Mucosa of descending colon (tissue), 3 donors: ENCODE data around the gene LENEP. TPM values are rescaled to one million over a fixed set of nuclear protein-coding genes. Genes with fewer than 3 reads are reported as not detected.

ENCODE experiments used
- ATAC-seq: fragments of 200-7000 bp; cut with Tn5 transposase; one replicate; pipeline ENCODE4 v1.9.1; 2020; ENCODE audit warnings: mild to moderate bottlenecking, moderate library complexity
- DNase-seq, 3 donors: peaks; one replicate each; pipeline ENCODE4 v3.0.0-alpha.2; 2020
- H3K36me3 ChIP-seq: fragments of 200-600 bp; one replicate; pipeline ENCODE4 v1.8.0; 2021; ENCODE audit warnings: low read depth, mild to moderate bottlenecking
- H3K4me1 ChIP-seq: fragments of 200-600 bp; one replicate; pipeline ENCODE4 v1.8.0; 2021; ENCODE audit warnings: low read depth, mild to moderate bottlenecking
- H3K4me3 ChIP-seq: fragments of 200-600 bp; one replicate; pipeline ENCODE4 v1.8.0; 2021; ENCODE audit warnings: mild to moderate bottlenecking
- H3K9me3 ChIP-seq: fragments of 200-600 bp; one replicate; pipeline ENCODE4 v1.8.0; 2021; ENCODE audit warnings: mild to moderate bottlenecking
- CTCF ChIP-seq: fragments of 200-600 bp; IDR thresholded peaks from one replicate; pipeline ENCODE4 v1.8.0; 2022; ENCODE audit warnings: antibody characterized with exemption, mild to moderate bottlenecking
- intact Hi-C, 2 donors: fragments of 100-400 bp; cut with DNase I in 1 of 2; cut with micrococcal nuclease in 1 of 2; formaldehyde crosslinking; loops; one replicate each; pipeline versions ENCODE4 v1.11.0 to v1.11.1; 2022; cut with DNase I, micrococcal nuclease
- total RNA-seq, 3 donors: library from RNA; stranded (reverse); fragmentation: NEBNext Ultra II Directional in 2 of 3; extraction: Animal tissue kit (Norgen Biotek cat#: 25700) in 2 of 3; gene quantifications; one replicate each; pipeline versions ENCODE4 v1.2.1 to v1.2.4, GENCODE V29; 2021 to 2023
- donor health status: DM: no; HTN: no; CAD: no; lungs with moderate emphysema.
- donor health status: DM: no; HTN: no; CAD: no.
- donor health status: DM: no; HTN: yes; CAD: no.

Gene LENEP
- total RNA-seq, 3 donors from 2014 or later = 0.60 to 0.76 TPM; not detected in 1

GRCh38 chr1:155015527-155016230 is 22.3 kb downstream of the LENEP start:
- Histone ChIP-seq H3K4me1 (peaks cover 50% of the 10 kb centered on the region), H3K4me3 (no peak overlapping the region), H3K9me3 (no peaks in the 10 kb centered on the region), H3K36me3 (no peaks in the 10 kb centered on the region)
- DNase-seq (peak in 2 of 3 donors; percentile 57 to 60), ATAC-seq (no peak)
- TF ChIP-seq CTCF = no peak
- intact Hi-C loops = loop anchor here in 1 of 2 donors (10.0 kb wide), 1 partner anchor 51 kb away; the partner anchor contains the start of gene PYGO2

GRCh38 chr1:155016231-155016831 is 22.9 kb downstream of the LENEP start:
- no peaks in the 10 kb centered on the region for H3K36me3 ChIP-seq
- no peak overlapping the region for H3K4me3 ChIP-seq
- no peak for ATAC-seq
- H3K4me1 ChIP-seq = peaks cover 43% of the 10 kb centered on the region
- TF ChIP-seq CTCF = no peak
- DNase-seq = peak; percentile 40 to 79 (median 57)
- intact Hi-C loops = loop anchor here in 1 of 2 donors (10.0 kb wide), 1 partner anchor 52 kb away; the partner anchor contains the start of gene PYGO2
- no peaks in the 10 kb centered on the region for H3K9me3 ChIP-seq

DNA sequence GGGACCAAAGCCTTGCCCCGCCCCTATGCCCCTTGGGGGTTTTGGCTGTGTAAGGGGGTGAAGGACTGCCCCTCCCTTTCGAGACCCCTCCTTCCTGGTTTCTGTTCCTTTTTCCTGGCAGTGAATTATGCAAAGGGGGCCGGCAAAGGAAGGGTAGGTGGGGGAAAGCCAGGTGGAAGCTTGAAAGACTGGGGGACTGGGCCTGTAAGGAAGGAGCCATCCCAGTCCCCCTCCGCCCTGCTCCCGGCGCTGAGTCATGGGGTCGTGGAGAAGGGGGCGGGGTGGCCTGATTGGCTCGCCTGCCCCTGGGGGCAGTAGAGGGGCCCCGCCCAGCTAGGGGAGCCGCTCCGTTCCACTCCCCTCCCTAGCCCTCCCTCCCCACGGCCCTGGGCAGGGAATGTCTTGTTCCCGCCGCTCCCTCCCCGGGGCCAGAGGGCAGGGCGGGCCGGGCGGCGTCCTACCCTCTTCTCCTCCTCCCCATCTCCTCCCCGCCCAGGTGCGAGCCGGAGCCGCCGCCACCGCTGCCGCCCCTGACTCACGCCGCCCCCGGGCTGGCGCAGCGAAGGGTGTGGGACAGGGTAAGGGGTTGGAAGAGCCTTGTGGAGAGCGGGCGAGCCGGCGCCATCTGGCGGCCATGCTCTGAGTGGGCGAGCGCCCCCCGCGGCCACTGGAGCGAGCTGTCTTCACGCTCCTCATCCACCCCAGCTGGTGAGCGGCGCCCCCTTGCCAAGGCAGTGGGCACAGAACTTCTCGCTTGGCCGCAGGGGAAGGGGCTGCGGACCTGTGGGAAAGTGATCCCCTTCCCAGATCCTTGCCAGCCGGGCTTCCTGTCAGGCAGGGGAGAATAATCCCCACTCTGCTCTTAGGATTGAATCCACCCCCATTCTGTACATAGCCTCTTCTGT is 23.9 kb downstream of the LENEP start:
- Histone ChIP-seq H3K4me3 (no peak overlapping the region), H3K36me3 (no peaks in the 10 kb centered on the region), H3K4me1 (peaks cover 33% of the 10 kb centered on the region), H3K9me3 (no peaks in the 10 kb centered on the region)
- intact Hi-C loops = loop anchor here in 1 of 2 donors (10.0 kb wide), 1 partner anchor 52 kb away; the partner anchor contains the start of gene PYGO2
- TF ChIP-seq CTCF = peak; percentile 88
- DNase-seq (peak; percentile 93 to 98 (median 96)), ATAC-seq (peak; percentile 91)

GRCh38 chr1:155017946-155018316 is 24.5 kb downstream of the LENEP start:
- Histone ChIP-seq H3K4me3 (no peak overlapping the region), H3K9me3 (no peaks in the 10 kb centered on the region), H3K36me3 (no peaks in the 10 kb centered on the region), H3K4me1 (peaks cover 29% of the 10 kb centered on the region)
- intact Hi-C loops = loop anchor here in 1 of 2 donors (10.0 kb wide), 1 partner anchor 53 kb away; the partner anchor contains the start of gene PYGO2
- ATAC-seq = no peak
- TF ChIP-seq CTCF = no peak
- no peak for DNase-seq

- no peaks in the 10 kb centered on the region for H3K9me3 ChIP-seq
- TF ChIP-seq CTCF = no peak
- DNase-seq (peak in 1 of 3 donors; percentile 24), ATAC-seq (no peak)
- no peak overlapping the region for H3K4me3 ChIP-seq
- peaks cover 24% of the 10 kb centered on the region for H3K4me1 ChIP-seq
- intact Hi-C loops = loop anchor here in 1 of 2 donors (10.0 kb wide), 1 partner anchor 54 kb away; the partner anchor contains the start of gene PYGO2
- H3K36me3 ChIP-seq = no peaks in the 10 kb centered on the region
These were observed 25.4 kb downstream of the LENEP start for GRCh38 chr1:155018617-155019348.
